Activated CD8-positive, alpha-beta memory T cell treated with anti-CD3 and anti-CD28 coated beads, Interleukin-2, amount 50 U/mL, for 24 hours (primary cell): Measurements from ENCODE around the gene CST3.
"Not testable (repeated sequence)": the region's sequence is repeated elsewhere in the genome, so short reads cannot be mapped to it uniquely, and the experiment has no call there.

Experiments used
- DNase-seq: peaks from one replicate; pipeline ENCODE4 v3.0.0-alpha.2; 2020; ENCODE audit errors: extremely low read depth

Gene CST3

GRCh38 chr20:23628402-23629016 is 9.2 kb downstream of the CST3 start:
- DNase-seq = no peak

DNA sequence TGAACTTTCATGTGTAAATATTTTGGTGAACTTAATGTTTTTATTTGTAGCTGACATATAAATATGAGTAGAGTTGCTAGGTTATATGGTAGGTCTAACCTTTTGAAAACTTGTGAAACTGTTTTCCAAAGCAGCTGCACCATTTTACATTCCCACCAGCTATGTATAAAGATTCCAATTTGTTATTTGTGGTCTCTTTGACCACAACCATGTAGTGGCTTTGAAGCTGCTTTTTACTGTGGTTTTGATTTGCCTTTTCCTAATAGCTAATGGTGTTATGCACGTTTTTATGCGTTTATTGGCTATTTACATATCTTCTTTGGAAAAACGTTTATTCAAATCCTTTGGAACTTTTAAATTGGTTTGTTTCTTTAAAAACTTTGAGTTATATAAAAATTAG is 10.3 kb downstream of the CST3 start:
- DNase-seq = no peak

GRCh38 chr20:23626040-23626620 is 11.6 kb downstream of the CST3 start:
- DNase-seq = no peak

DNA sequence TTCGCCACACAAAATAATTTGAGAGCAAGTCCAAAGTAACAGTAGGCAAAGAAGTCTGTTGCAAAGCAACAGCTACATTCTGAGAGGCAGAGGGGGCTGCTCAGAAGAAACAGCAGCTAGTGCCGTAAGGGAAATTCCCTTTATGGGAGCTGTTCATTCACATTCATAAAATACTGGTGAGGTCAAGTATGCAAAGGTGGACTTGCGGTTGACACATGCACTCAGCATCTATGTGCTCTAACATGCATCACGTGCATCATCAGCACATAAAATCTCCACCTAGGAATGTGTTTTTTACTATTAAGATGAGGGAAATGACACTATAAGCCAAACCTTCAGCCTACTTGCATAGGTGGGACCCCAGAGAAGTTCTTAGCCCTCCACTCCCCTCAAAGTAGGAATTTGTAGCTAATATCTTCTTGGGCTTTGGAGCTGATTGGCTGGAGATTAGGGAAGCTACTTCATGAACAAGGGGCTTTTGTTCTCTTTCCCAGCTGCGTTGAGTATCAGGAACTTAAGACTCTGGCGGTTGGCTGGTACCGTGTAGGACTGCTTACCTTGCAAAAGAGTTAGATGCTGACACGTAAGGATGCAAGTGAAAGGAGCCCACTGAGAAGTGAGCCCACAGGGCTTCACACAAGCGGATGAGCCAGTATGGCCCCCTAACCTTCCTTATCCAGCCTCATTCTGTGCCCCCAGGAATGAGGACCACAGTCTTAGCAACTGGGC is 12.4 kb downstream of the CST3 start:
- DNase-seq = no peak

GRCh38 chr20:23624324-23624691 is 13.4 kb downstream of the CST3 start:
- DNase-seq = no peak

GRCh38 chr20:23623666-23624323 is 14.0 kb downstream of the CST3 start:
- DNase-seq = no peak

DNA sequence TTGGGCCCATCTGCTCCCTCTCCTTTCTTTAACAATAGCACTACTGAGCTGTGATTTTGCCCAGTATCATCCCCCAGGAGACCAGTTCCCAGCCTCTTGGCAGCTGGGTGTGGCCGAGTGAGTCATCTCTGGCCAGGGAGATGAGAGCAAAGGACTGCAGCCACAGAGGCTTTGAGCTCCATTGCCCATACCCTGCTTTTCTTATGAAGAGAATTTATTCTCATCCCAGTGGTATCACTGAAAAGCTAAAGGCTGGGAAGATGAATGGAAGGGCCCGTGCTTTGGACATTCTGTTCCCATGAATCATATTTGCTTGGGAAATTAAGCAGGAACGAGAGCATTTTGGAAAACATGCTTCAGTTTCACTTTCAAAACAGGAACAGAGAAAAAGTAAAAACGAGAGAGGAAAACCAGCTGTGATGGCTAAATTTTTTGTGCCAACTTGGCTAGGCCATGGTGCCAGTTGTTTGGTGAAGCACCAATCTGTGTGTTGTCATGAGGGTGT is 14.9 kb downstream of the CST3 start:
- no peak for DNase-seq

DNA sequence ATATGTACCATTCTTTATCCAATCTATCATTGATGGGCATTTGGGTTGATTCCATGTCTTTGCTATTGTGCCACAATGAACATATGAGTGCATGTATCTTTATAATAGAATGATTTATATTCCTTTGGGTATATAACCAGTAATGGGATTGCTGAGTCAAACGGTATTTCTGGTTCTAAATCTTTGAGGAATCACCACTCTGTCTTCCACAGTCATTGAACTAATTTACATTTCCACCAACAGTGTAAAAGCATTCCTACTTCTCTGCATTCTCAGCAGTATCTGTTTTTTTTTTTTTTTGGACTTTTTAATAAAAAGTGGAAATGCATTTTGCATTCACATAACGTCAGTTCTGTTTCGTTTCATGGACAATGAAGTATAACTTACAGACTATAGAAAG is 15.4 kb downstream of the CST3 start:
- DNase-seq = not testable (repeated sequence)

DNA sequence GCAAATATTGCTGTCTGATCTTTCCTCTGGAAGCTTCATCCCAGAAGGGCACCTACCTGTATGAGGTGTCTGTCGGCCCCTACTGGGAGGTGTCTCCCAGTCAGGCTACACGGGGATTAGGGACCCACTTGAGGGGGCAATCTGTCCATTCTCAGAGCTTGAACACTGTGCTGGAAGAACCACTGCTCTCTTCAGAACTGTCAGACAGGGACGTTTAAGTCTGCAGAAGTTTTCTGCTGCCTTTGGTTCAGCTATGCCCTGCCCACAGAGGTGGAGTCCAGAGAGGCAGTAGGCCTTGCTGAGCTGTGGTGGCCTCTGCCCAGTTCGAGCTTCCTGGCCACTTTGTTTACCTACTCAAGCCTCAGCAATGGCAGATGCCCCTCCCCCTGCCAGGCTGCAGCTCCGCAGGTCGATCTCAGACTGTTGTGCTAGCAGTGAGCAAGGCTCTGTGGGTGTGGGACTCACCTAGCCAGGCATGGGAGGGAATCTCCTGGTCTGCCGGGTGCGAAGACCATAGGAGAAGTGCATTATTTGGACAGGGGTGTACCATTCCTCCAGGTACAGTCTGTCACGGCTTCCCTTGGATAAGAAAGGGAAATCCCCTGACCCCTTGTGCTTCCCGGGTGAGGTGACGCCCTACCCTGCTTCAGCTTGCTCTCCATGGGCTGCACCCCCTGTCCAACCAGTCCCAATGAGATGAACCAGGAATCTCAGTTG is 16.9 kb downstream of the CST3 start:
- not testable (repeated sequence) for DNase-seq

- no peak for DNase-seq
Measured at GRCh38 chr20:23614163-23614562, 23.6 kb downstream of the CST3 start.

DNA sequence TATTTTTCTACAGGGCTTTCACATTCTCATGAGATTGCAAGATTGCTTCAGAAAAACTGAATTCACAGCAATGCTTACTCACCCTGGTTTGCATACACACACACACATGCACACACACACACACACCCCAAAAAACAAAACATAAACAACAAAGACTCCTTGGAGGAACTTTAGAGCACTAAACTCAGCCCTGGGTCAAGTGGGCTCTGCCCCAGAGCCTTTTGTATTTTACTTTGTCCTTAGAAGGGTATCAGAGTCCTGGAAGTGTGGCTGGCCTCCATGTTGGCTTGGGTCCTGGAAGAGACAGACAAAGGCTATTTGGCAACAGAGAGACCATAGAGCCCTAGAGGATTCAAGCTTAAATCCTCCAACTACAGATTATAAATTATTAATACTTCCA is 24.1 kb downstream of the CST3 start:
- no peak for DNase-seq

DNA sequence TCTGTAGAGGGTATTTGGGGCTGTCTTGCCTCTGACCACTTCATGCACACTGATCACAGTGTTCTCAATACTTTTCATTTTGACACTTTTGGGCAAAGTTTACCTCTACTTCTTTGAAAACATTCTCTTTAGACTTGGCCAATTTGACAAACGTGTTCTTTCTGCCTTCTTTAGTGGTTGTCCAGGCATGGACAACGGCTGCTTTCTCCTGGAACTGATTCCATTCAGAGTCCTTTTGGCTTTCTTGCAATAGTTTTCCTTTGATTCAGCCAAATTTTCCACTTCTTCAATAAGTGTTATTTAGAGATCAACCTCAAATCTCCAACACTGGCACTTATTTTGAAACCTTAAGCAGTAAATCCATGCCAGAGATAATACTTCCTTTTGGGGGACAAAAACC is 25.4 kb downstream of the CST3 start:
- DNase-seq = no peak

GRCh38 chr20:23609486-23610109 is 28.2 kb downstream of the CST3 start:
- no peak for DNase-seq

GRCh38 chr20:23608251-23608846 is 29.4 kb downstream of the CST3 start:
- DNase-seq = no peak

DNA sequence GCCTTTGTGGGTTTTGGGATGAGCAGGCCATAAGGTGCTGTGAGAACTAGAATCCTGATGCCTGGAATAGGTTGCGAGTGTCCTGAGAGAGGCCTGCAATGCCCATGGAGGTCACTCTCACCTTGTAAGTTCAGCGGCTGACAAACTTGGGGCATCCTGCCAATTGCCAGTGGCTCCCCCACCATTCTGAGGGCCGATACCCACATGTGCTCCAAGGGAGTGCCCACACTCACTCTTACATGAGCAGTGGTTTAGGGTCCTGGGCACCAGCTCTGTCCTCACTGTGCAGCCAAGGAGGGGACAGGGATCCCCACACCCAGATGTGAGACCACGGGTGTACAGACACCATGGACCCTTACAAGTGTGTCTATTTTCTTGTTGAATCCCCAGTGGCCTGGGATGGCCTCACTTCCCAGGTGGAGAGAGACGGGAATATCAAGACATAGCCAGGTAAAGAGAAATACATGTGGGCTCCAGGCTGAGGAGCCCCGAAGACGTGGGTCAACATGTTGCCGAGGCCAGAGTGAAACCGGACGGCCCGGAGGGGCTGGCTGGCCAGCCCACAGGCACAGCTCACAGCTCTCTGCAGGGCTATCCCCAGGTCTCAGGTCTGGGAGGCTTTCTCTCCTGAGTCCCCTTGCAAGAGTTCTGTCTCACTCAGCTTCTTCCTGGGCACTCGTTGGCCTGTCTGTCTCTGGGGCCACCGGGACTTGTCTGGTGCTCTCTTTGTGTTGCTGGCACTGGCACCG is 30.1 kb downstream of the CST3 start:
- no peak for DNase-seq

DNA sequence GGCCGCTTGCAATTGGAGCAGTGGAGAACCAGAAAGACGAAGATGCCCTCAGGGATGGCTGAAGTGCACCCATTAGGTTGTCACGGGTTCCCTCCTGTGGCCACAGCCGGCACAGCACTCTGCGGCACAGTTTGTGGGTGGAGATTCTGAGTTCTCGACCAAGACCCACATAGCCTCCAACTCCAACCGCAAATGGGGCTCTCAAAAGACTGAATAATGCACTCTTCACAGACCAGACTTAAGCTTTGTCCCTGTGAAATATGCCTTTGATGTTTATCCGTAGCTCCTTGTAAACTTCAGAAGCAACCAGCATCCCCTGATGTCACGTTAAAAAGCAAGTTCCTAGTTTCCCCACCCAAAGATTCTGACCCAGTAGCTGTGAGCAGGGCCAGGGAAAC is 31.1 kb downstream of the CST3 start:
- DNase-seq = peak; percentile 24

GRCh38 chr20:23605867-23606651 is 31.7 kb downstream of the CST3 start, which contains the start of gene CST9:
Gene CST9 (minus strand): TSS chr20:23605917. CDS start chr20:23605864, 53 bp downstream.
- DNase-seq = no peak

- DNase-seq = no peak
Measured at GRCh38 chr20:23604306-23604705, 33.4 kb downstream of the CST3 start.

GRCh38 chr20:23603321-23603720 is 34.4 kb downstream of the CST3 start:
- DNase-seq = no peak
